CMK (cell line): Measurements from ENCODE around the gene TMEM150A.
"Not testable (repeated sequence)": the region's sequence is repeated elsewhere in the genome, so short reads cannot be mapped to it uniquely, and the experiment has no call there.

ENCODE experiments used
- DNase-seq: peaks from one replicate; pipeline ENCODE4 v3.0.0-alpha.2; 2010; ENCODE audit warnings: low read depth

TMEM150A gene

DNA sequence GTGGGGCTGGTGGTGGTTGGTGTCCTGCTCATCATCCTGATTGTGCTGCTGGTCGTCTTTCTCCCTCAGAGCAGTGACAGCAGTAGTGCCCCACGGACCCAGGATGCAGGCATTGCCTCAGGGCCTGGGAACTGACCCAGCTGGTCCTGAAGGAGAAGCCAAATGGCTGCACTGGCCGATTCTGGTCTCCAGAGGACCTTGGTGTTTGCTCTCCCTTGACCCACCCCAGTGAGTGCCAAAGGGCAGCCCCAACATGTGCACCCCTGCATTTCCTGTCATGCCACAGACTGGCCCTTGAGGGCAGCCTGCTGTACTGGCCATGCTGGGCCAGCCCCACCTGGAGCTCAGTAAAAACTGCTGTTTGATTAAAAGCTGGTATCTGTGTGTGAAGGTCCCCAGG is 9.5 kb downstream of the TMEM150A start:
- no peak for DNase-seq

- not testable (repeated sequence) for DNase-seq
Measured at GRCh38 chr2:85592299-85592698, 10.2 kb downstream of the TMEM150A start.

GRCh38 chr2:85591563-85591962 is 10.9 kb downstream of the TMEM150A start:
- no peak for DNase-seq

- no peak for DNase-seq
Measured at GRCh38 chr2:85590950-85591349, 11.5 kb downstream of the TMEM150A start.

GRCh38 chr2:85589982-85590791 is 12.3 kb downstream of the TMEM150A start:
- DNase-seq, result no peak

GRCh38 chr2:85589181-85589580 is 13.3 kb downstream of the TMEM150A start:
- no peak for DNase-seq

DNA sequence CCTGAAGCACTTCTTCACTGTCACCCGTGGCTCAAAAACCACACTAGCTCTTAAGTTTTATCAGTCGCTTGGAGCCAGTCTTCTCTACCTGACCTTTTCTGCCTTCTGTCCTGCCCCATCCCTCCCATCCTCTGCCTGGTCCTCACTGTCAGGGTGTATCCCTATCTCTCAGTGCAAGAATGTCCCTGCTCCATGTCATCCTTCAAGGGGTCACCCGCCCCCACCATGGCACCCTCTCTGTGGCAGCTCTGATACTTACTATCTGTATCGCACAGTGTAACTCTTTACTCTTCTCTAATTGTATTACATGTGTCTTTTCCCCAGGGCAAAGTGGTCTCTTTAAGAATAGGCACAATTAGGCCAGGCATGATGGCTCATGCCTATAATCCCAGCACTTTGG is 13.9 kb downstream of the TMEM150A start:
- DNase-seq, result no peak

DNA sequence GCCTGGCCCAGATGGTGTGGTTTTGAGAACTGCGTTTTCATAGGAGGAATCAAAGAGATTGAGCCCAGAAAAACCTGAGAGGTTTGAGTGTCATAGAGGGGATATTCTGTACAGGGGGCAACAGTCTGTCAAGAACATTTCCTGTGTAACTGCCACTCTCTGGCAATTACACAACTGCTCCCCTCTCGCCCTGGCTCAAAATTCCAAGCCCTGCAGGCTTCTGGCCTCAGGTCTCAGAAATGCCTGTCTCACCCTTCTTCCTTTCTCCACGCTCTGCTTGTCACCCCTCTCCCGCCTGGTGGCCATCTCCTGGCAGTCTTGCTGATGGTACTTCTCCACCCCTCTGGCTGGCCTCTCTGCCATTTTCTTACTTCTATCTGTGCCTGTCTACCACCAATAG is 14.3 kb downstream of the TMEM150A start:
- DNase-seq, result no peak

- DNase-seq, result no peak
Measured at GRCh38 chr2:85585781-85586105, 16.8 kb downstream of the TMEM150A start.

DNA sequence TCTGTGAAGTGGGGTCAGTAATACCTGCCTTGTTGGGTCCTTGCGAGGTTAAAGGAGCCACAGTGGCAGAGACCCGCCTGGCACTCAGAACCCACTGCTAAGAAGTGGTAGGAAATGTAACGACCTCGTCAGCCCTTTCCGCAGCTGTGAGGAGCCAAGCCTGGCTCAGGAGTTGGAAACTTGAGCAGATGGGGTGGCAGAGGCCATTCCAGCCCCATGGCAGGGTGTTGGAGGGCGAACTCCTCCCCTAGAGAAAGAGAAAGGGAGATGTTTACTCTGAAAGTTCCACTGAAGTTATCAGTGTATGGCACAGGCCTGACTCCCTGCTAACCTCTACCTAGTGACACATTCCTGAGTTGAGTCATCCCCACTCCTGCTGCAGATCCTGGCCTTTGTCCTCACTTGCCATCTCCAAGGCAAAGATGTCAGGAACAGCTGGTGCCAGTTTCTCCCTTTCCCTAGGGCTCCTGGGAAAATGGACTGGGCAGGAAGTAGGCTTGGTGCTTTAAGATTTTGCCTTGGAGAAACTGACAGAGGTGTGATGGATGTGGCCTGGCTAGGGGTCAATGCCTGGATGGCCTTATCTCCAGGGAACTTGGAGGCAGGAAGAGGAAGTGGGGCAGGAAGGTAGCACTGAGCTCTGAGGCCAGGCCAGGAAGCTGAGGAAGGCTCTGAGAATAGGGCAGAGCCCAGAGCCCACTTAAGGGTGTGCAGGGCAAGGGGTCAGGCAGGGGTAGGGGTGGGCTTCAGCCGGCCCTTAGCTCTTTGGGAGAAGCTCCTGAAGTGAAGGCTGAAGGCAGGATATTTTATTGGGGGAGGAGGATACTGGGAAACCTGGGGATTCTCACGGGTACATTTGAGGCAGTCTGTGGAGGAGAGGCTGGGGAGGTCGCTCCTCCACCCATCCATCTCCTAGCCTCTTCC is 17.4 kb downstream of the TMEM150A start:
- DNase-seq, result no peak

GRCh38 chr2:85584354-85584856 is 18.1 kb downstream of the TMEM150A start, which contains the start of gene VAMP5:
Gene VAMP5, plus strand, starts transcription at chr2:85584431. Its CDS starts 60 bp downstream, at chr2:85584491.
- DNase-seq, result no peak

DNA sequence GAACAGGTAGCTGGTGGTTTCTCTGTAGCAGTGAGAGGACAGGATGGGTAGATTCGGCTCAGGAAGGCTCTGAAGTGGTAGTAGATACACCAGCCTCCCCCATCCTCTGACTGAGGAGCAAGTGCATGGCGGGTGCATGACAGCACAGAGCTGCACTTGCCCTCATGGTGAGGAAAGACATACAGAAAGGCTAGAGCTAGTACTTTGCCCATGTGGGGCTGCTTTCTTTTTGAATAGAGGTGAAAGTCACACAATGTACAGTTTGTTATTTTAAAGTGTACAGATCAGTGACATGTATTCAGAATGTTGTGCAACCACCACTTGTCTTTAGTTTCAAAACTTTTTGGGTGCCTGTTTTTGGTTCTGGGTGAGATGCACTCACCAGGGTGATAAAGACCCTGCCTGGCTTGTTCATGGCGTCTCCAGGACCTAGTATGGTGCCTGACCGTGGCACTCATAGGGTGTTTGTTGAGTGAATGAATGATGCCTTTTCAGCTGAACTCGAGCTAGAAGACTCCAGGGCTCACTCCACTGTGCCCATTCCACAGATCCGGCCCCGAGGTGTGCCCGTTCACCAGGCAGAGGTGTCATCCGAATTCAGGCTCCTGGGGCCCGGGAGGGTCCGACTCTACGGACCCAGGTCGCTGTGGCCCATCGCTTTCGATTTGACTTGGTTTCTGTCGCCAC is 18.7 kb downstream of the TMEM150A start:
- DNase-seq, result no peak

DNA sequence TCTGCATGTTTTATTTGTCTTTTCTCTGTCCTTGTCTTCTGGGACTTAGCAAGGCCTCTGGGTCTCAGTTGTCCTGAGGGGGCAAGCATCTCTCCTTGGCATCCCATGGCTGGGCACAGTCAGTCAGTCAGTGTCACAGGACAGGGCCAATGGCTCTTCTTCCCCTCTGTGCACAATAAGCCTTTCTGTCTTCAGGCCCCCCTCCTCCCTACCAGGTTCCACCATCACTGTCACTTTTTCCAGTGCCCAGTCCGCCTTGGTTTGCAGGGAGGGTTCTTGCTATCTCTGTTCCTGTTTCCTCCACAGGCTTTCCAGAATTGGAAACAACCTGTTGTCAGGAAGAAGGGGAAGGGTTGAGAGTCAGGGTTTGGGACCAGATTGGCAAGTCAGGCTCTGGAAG is 20.0 kb downstream of the TMEM150A start:
- DNase-seq, result no peak

- no peak for DNase-seq
Measured at GRCh38 chr2:85580206-85580605, 22.3 kb downstream of the TMEM150A start.

DNA sequence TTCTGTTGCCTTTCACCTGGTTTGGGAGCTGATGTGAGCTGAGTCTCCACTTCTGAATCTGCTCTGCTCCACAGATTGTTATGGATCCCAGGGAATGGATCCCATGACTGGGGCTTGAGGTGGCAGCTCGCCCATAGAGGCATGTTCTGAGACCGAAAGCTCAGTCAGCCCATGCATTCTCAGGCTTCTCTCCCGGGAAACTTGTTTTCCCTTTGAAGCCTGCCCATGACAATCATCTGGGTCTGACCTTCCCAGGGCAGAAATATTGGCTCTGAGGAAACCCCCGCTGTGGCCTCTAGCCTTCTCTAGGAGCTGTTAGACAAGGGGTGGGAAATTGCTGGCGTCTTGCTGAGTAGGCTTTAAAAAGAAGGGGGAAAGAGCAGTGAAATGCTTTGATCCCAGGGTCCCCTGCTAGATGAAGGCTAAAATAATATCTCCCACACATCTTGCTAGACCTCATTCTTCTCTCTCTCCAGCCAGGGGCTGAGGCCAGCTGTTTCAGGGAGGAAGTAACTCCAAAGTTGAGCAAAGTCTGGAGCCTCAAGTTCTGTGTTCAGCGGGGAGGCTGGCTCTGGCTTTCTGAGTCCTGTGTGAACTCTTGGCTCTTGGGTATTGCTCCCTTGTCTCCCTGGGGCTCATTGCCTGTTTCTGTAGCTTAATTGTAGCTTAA is 23.1 kb downstream of the TMEM150A start:
- no peak for DNase-seq

DNA sequence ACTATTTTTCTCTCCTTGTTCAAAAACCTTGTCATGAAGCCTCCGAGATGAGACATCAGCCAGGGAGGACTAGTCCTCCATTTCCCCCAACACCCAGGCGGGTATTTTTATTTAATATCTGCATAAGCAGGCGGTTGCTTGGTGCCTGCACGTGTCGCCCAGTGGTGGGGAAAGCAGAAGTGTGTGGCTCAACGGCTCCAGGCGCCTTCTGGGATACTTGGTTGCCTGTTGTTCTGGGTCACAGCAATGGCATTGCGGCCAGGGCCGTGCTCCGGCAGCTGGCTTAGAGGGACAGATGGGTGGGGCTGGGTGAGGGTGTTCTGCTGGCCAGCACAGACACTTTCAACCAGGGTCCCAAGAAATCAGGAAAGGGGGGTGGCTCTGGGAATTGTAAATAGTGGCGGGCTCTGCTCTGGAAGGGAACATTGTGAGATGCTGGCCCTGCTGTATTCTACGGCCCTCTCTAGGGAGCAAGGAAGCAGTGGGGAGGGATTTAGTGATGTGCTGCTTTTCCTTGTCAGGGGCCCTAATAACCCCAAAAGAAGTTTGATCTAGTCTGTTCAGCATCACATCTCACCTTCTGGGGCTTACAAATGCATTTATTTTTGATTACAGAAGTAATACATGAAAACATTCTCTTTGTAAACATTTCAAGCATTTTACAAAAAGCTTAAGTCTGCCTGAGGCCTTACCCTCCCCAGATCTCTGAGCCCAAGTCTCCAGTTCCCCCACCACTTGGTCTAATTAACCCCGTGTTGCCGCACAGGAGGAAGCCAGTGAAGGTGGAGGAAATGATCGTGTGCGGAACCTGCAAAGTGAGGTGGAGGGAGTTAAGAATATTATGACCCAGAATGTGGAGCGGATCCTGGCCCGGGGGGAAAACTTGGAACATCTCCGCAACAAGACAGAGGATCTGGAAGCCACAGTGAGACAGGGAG is 24.0 kb downstream of the TMEM150A start:
- DNase-seq, result no peak

GRCh38 chr2:85577386-85578242 is 24.9 kb downstream of the TMEM150A start, which contains the start of gene VAMP8:
Gene VAMP8, plus strand, starts transcription at chr2:85577586. Its CDS starts 61 bp downstream, at chr2:85577647.
- DNase-seq, result no peak

GRCh38 chr2:85577063-85577385 is 25.5 kb downstream of the TMEM150A start:
- DNase-seq, result no peak

- no peak for DNase-seq
Measured at GRCh38 chr2:85575739-85576138, 26.8 kb downstream of the TMEM150A start.

DNA sequence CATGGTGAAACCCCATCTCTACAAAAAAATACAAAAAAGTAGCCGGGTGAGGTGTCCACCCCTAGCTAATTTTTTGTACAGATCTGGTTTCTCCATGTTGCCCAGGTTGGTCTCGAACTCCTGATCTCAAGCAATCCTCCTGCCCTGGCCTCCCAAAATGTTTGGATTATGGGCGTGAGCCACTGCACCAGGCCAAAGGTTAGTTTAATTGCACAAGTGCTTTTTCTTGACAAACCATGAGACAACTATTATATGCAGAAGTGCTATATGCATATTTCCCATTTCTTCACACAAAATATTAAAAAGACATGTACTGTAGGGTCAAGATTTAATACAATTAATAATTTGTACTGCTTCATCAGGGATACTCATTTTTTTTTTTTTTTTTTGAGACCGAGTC is 36.2 kb downstream of the TMEM150A start:
- no peak for DNase-seq
